GM23338 (cell line): ENCODE data around the gene CORT.
"Not testable (repeated sequence)": the region's sequence is repeated elsewhere in the genome, so short reads cannot be mapped to it uniquely, and the experiment has no call there.

Experiments used
- EZH2 ChIP-seq: fragments of 200-600 bp; sonication (generic); IDR thresholded peaks from one replicate; pipeline ENCODE4 v1.8.0; 2017; ENCODE audit warnings: antibody characterized with exemption, mild to moderate bottlenecking, low read depth; ENCODE audit not compliant: unreplicated experiment
- POLR2AphosphoS5 ChIP-seq: IDR thresholded peaks from 2 replicates; pipeline ENCODE4 v1.6.1; 2016; ENCODE audit warnings: antibody characterized with exemption, low read depth
- TF ChIP-seq, protein P1 (sequence below), 2 experiments: fragments of 200-600 bp in 1 of 2; sonication (generic) in 1 of 2; conservative IDR thresholded peaks; 2 replicates each; pipeline versions ENCODE4 v1.5.1 to v1.6.1; 2016 to 2017; ENCODE audit warnings: antibody characterized with exemption in 2 of 2, low read depth in 2 of 2, mild to moderate bottlenecking in 2 of 2, moderate library complexity in 1 of 2
- TF ChIP-seq, protein P2 (sequence below): IDR thresholded peaks from 2 replicates; pipeline ENCODE4 v1.6.1; 2016; ENCODE audit warnings: antibody characterized with exemption

- TF ChIP-seq, protein P1, sequence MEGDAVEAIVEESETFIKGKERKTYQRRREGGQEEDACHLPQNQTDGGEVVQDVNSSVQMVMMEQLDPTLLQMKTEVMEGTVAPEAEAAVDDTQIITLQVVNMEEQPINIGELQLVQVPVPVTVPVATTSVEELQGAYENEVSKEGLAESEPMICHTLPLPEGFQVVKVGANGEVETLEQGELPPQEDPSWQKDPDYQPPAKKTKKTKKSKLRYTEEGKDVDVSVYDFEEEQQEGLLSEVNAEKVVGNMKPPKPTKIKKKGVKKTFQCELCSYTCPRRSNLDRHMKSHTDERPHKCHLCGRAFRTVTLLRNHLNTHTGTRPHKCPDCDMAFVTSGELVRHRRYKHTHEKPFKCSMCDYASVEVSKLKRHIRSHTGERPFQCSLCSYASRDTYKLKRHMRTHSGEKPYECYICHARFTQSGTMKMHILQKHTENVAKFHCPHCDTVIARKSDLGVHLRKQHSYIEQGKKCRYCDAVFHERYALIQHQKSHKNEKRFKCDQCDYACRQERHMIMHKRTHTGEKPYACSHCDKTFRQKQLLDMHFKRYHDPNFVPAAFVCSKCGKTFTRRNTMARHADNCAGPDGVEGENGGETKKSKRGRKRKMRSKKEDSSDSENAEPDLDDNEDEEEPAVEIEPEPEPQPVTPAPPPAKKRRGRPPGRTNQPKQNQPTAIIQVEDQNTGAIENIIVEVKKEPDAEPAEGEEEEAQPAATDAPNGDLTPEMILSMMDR (conservative IDR thresholded peaks at IDR 0.05; ENCODE audit: low read depth in 2 of 2): not testable (repeated sequence)
- TF ChIP-seq EZH2, POLR2AphosphoS5: not testable (repeated sequence)
- TF ChIP-seq, protein P2, sequence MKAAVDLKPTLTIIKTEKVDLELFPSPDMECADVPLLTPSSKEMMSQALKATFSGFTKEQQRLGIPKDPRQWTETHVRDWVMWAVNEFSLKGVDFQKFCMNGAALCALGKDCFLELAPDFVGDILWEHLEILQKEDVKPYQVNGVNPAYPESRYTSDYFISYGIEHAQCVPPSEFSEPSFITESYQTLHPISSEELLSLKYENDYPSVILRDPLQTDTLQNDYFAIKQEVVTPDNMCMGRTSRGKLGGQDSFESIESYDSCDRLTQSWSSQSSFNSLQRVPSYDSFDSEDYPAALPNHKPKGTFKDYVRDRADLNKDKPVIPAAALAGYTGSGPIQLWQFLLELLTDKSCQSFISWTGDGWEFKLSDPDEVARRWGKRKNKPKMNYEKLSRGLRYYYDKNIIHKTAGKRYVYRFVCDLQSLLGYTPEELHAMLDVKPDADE: not testable (repeated sequence)
Observed at GRCh38 chr1:10425826-10426534, 23.9 kb upstream of the CORT start.
